ENCODE results near the gene E2F4.

DNA sequence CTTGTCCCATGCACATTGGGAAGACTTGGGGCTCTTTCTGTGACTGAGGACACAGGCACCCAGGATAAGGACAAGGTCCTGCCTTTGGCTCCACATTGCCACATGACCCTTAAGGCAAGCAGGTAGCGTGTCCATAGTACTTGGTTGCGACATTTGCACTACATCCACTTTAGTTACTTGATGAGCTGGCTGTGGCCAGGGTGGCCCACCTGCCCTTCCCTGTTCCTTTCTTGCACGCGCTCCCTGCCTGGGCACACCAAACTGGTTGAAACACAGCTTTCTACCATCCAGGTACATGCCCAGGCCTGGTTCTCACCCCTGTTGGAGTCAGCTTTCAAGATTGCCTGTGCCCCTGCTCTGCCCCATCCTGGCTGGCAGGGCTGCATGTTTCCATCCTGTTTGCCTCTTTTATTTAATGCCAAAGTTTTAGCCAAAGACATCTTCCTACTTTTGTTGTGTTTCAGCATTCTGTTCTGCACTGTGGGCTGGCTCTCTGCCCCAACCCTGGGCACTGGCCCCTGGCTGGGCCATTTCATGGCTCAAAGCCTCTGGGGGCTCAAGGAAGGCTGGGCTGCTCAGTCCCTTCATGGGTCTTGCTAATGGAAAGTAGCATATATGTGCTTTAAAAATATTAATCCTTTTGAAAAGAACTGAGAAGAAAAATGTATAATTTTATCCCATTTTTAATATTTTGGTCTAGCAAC is 44.4 kb upstream of the E2F4 start:
- no peak for TF ChIP-seq ZNF274 (IDR thresholded peaks at IDR 0.05; ENCODE audit: low read depth, low read length)
- TF ChIP-seq SUZ12 (IDR thresholded peaks at IDR 0.05; ENCODE audit: extremely low read depth, insufficient read depth, insufficient read length), result no peak

All from NT2/D1 (cell line).